Measurements from ENCODE around the gene RIC8A. TPM values are rescaled to one million over a fixed set of nuclear protein-coding genes. Genes with fewer than 3 reads are reported as not detected.
"Not testable (repeated sequence)": the region's sequence is repeated elsewhere in the genome, so short reads cannot be mapped to it uniquely, and the experiment has no call there.

The RIC8A gene
- total RNA-seq, 2 experiments from 2014 or later, result 100 to 104 TPM

DNA sequence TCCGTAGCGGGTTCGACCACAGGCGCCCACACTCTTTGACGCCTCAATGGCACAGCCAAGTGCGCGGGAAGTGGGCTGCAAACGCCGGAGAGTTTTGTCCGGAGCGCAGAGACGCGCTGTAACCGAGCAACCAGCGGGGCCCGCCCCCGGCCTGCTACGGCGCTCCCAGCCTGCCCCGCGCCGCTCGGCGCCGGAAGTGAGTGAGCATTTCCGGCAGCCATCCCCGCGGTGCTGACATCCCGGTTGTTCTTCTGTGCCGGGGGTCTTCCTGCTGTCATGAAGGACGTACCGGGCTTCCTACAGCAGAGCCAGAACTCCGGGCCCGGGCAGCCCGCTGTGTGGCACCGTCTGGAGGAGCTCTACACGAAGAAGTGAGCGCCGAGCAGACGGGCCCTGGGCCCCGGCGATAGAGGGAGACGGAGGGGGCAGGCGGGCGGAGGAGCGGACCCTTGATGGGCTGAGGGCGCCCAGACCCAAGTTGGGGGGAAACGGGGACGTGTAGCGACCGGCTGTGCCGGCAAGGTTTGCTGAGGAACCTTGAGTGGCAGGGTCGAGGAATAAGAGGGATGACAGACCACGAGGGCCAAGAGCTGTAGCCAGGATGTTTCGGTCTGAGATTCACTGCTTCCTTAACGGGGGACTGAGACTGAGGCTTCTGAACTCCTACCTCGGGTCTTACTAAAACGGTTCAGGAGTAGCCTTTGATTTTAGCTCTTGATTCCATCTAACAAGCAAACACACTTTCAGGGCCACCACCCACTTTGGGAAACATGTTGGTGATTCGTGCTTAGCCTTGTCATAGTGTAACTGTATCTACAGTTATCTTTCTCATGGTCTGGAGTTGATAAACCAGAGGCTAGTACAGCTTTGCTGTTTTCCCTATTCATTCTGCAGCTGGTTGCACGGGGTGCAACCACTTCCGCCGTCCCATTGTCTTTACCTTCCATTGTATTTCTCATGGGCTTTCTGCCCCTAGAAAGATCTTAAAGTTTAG is 29.6 kb downstream of the RIC8A start, which contains the start of gene PSMD13:
Gene PSMD13, plus strand, starts transcription at position 203 of the 994 bp plus-strand sequence. Its CDS starts 74 bp downstream, at position 277.
- ChIA-PET POLR2A (interaction anchor here (0.6 to 3.0 kb wide), 11 partner anchors 25 to 299 kb away, joined by 3 to 32 read pairs (median 4); partner anchors contain the start of genes ANO9, BET1L and RIC8A), CTCF (interaction anchor here (0.6 to 4.1 kb wide), 12 partner anchors 13 to 119 kb away, joined by 3 to 30 read pairs (median 3); partner anchors contain the start of genes BET1L and RIC8A)
- Mint-ChIP-seq H3K4me3 (peak within 1 kb of the TSS; percentile 97), H3K36me3 (peaks cover 27% of the 10 kb centered on the region), H3K27ac (peak within 1 kb of the TSS; percentile 94), H3K9me3 (no peaks in the 10 kb centered on the region), H3K27me3 (no peaks in the 10 kb centered on the region), H3K4me1 (ENCODE audit: low read depth) (peaks cover 49% of the 10 kb centered on the region)
- intact Hi-C loops (cut with micrococcal nuclease), result loop anchor here (1.0 to 5.0 kb wide), 6 partner anchors 30 to 170 kb away; partner anchors contain the start of genes BET1L, IFITM1, PGGHG and RIC8A
- peak; percentile 93 for DNase-seq

DNA sequence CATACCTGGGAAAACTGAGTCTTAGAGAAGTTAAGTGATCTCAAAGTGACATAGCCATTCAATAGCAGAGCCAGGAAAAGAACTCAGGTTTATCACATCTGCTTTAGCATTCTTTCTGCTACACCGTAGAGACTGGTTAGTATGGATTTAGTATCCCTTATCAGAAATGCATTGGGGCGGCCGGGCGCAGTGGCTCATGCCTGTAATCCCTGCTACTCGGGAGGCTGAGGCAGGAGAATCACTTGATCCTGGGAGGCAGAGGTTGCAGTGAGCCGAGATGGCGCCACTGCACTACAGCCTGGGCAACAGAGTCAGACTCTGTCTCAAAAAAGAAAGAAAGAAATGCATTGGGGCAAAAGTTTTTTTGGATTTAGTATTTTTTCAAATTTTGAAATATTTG is 30.8 kb downstream of the RIC8A start:
- CTCF ChIA-PET, result interaction anchor here (0.6 to 4.1 kb wide), 7 partner anchors 12 to 91 kb away, joined by 3 to 30 read pairs (median 7); partner anchors contain the start of gene IFITM2
- peak; percentile 5 for DNase-seq
- peak overlapping the region; percentile 97 for H3K4me3 Mint-ChIP-seq
- peaks cover 57% of the 10 kb centered on the region for H3K4me1 Mint-ChIP-seq (ENCODE audit: low read depth)
- intact Hi-C loops (cut with micrococcal nuclease), result loop anchor here (5.0 kb wide), 1 partner anchor 49 kb away; the partner anchor contains the start of gene PGGHG
- peak overlapping the region; percentile 55 for H3K27ac Mint-ChIP-seq
- POLR2A ChIA-PET, result interaction anchor here (3.0 kb wide), 1 partner anchor 31 kb away, joined by 32 read pairs; the partner anchor contains the start of genes BET1L and RIC8A
- peaks cover 37% of the 10 kb centered on the region for H3K36me3 Mint-ChIP-seq
- not testable (repeated sequence) for H3K9me3 Mint-ChIP-seq, H3K27me3 Mint-ChIP-seq

DNA sequence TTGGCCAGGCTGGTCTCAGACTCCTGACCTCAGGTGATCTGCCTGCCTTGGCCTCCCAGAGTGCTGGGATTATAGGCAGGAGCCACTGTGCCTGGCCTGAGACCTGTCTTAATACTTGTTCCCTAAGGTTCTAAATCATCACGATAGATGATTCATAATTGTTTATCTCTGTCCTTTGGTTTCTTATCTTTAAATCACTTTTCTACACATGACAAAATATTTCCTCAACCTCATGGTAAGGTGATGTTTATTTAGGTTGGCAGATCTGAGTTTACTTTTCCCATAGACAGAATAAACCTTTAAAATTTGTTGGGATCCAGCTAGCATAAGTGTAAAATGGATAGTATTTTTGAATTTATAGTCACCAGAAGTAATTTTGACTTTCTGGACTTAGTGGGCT is 32.8 kb downstream of the RIC8A start:
- peaks cover 49% of the 10 kb centered on the region for H3K36me3 Mint-ChIP-seq
- H3K27ac Mint-ChIP-seq, result peak overlapping the region; percentile 64
- H3K27me3 Mint-ChIP-seq, result no peaks in the 10 kb centered on the region
- ChIA-PET CTCF (interaction anchor here (1.2 to 3.5 kb wide), 3 partner anchors 10 to 66 kb away, joined by 4 to 23 read pairs (median 9); partner anchors contain the start of gene IFITM2), POLR2A (interaction anchor here (1.2 kb wide), 1 partner anchor 12 kb away, joined by 4 read pairs; no protein-coding TSS in a partner anchor)
- H3K9me3 Mint-ChIP-seq, result no peaks in the 10 kb centered on the region
- DNase-seq, result peak; percentile 8
- intact Hi-C loops (cut with micrococcal nuclease), result no loop called here
- no peak overlapping the region for H3K4me3 Mint-ChIP-seq
- peaks cover 59% of the 10 kb centered on the region for H3K4me1 Mint-ChIP-seq (ENCODE audit: low read depth)

DNA sequence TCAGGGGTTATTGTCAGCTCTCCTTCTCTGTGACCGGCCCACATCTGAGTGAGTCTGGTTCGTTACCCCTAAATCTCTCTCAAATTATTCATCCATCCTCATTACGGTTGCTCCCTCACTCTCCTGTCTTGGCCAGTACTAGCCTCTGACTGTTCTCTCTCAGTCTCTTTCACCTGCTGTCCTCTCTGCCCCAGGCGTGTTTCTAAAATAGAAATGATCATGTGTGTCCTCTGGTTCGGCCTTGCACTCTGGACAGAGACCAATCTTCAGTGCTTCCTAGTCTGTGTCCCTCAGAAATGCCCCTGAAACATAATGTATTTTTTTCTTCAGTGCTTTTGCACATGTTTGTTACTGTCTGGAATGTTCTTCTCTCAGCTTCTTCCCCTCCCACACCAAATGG is 34.1 kb downstream of the RIC8A start:
- DNase-seq, result no peak
- H3K36me3 Mint-ChIP-seq, result peaks cover 59% of the 10 kb centered on the region
- H3K4me3 Mint-ChIP-seq, result no peak overlapping the region
- no peaks in the 10 kb centered on the region for H3K9me3 Mint-ChIP-seq
- H3K4me1 Mint-ChIP-seq (ENCODE audit: low read depth), result peaks cover 54% of the 10 kb centered on the region
- intact Hi-C loops (cut with micrococcal nuclease), result no loop called here
- no peaks in the 10 kb centered on the region for H3K27me3 Mint-ChIP-seq
- CTCF ChIA-PET, result interaction anchor here (0.6 to 3.5 kb wide), 2 partner anchors 9 to 64 kb away, joined by 3 to 23 read pairs; no protein-coding TSS in a partner anchor
- POLR2A ChIA-PET, result no interaction called here
- H3K27ac Mint-ChIP-seq, result peak overlapping the region; percentile 47

DNA sequence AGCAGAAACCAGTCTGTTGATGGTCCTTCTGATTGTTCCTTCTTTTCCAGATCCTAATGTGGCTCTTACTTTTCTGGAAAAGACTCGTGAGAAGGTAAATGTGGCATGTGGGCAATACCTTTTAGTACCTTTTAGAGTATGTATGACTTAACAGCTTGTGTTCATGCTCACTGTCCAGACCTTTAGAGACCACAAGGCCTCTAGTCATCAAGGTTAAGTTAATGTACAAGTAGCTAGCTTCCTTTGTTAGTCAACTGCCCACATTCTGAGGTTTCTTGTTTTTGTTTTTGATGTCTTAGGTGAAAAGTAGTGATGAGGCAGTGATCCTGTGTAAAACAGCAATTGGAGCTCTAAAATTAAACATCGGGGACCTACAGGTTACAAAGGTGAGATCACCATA is 36.9 kb downstream of the RIC8A start:
- Mint-ChIP-seq H3K27me3 (no peaks in the 10 kb centered on the region), H3K27ac (no peak overlapping the region), H3K4me3 (no peak overlapping the region), H3K36me3 (peaks cover 77% of the 10 kb centered on the region), H3K9me3 (no peaks in the 10 kb centered on the region), H3K4me1 (ENCODE audit: low read depth) (peaks cover 48% of the 10 kb centered on the region)
- ChIA-PET POLR2A (no interaction called here), CTCF (interaction anchor here (0.6 to 0.7 kb wide), 2 partner anchors 13 to 61 kb away, joined by 3 read pairs; no protein-coding TSS in a partner anchor)
- intact Hi-C loops (cut with micrococcal nuclease), result no loop called here
- DNase-seq, result no peak

DNA sequence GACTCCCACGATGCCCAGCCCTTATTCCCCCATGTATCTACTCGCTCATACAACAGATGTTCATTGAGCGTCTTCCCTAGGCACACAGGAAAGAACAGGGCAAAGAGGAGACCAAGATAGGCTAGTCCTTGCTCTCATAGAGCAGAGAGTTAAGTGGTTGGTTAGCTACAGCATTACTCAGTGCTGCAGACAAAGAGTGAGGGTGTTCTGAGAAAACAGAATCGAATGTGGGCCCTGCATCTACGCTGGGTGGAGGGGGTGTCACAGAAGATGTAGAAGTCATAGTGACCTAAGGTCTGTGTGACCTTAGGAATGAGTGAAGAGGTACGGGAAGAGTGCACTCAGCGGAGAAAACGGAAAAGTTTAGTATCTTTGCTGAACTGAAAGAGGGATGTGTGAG is 41.6 kb downstream of the RIC8A start:
- ChIA-PET CTCF (interaction anchor here (1.4 to 3.5 kb wide), 7 partner anchors 13 to 199 kb away, joined by 3 to 30 read pairs (median 5); partner anchors contain the start of genes PSMD13 and SIRT3), POLR2A (interaction anchor here (1.0 kb wide), 1 partner anchor 20 kb away, joined by 3 read pairs; no protein-coding TSS in a partner anchor)
- no peak for DNase-seq
- Mint-ChIP-seq H3K36me3 (peaks cover 74% of the 10 kb centered on the region), H3K4me3 (no peak overlapping the region), H3K27me3 (no peaks in the 10 kb centered on the region), H3K4me1 (ENCODE audit: low read depth) (peaks cover 25% of the 10 kb centered on the region), H3K27ac (peak overlapping the region; percentile 35), H3K9me3 (no peaks in the 10 kb centered on the region)
- intact Hi-C loops (cut with micrococcal nuclease), result no loop called here

DNA sequence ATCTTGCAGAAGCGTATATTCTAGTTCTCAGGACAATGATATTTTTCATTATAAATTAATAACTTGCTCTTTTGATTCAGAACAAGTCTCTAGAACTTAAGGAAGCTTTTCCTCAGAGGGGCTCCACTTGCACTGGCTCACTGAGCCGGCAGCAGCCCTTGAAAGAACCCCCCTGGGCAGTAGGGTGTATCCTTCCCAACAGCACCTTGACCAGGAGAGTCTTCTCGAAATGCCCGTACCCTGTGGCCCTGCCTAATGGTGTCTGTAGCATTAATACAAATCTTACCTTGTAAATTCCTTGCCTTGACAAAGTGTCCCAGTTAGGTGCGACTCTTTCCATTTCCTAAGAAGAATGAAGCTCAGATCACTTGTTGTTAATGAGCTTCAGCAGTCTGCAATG is 42.8 kb downstream of the RIC8A start:
- intact Hi-C loops (cut with micrococcal nuclease), result loop anchor here (5.0 kb wide), 2 partner anchors 57 to 107 kb away; partner anchors contain the start of gene IFITM2
- ChIA-PET CTCF (interaction anchor here (0.6 to 3.5 kb wide), 32 partner anchors 9 to 206 kb away, joined by 3 to 57 read pairs (median 5); partner anchors contain the start of genes BET1L, NLRP6, PGGHG and PSMD13), POLR2A (interaction anchor here (1.0 to 1.2 kb wide), 2 partner anchors 43 to 105 kb away, joined by 3 to 4 read pairs; partner anchors contain the start of genes BET1L and RIC8A)
- Mint-ChIP-seq H3K27ac (peak overlapping the region; percentile 64), H3K4me3 (no peak overlapping the region), H3K36me3 (peaks cover 68% of the 10 kb centered on the region), H3K4me1 (ENCODE audit: low read depth) (peaks cover 21% of the 10 kb centered on the region), H3K27me3 (no peaks in the 10 kb centered on the region), H3K9me3 (no peaks in the 10 kb centered on the region)
- DNase-seq, result no peak

DNA sequence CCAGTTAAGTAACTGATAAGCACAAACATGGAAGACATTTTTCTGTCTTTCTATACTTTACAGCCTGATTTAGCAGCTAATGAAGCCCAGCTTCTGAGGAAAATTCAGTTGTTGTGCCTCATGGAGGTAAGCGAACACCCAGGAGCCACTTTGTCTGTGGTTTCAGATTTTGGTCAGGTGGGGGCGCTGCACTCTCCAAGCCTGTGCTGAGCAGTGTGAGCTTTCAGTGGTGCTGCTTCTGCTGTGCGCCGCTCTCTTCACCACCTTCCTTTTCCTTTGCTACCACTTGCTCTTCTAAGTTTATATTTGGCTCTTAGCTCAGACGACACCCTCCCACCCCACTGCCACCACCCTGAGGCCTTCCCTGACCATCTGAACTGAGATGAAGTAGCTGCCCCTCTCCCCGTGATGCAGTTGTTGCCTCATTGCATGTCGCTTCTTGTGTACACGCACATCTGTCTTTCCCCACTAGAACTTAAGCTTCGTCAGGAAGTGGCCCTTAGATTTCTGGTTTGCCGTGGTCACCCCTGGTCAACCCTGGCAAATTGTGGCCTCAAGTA is 43.3 kb downstream of the RIC8A start:
- H3K27me3 Mint-ChIP-seq, result no peaks in the 10 kb centered on the region
- CTCF ChIA-PET, result interaction anchor here (0.6 to 3.5 kb wide), 35 partner anchors 9 to 268 kb away, joined by 3 to 57 read pairs (median 5); partner anchors contain the start of genes BET1L, IFITM2, NLRP6 and PGGHG
- POLR2A ChIA-PET, result interaction anchor here (1.2 kb wide), 1 partner anchor 43 kb away, joined by 4 read pairs; the partner anchor contains the start of genes BET1L and RIC8A
- H3K4me1 Mint-ChIP-seq (ENCODE audit: low read depth), result peaks cover 21% of the 10 kb centered on the region
- peaks cover 63% of the 10 kb centered on the region for H3K36me3 Mint-ChIP-seq
- no peaks in the 10 kb centered on the region for H3K9me3 Mint-ChIP-seq
- no peak overlapping the region for H3K4me3 Mint-ChIP-seq
- peak overlapping the region; percentile 64 for H3K27ac Mint-ChIP-seq
- peak; percentile 89 for DNase-seq
- intact Hi-C loops (cut with micrococcal nuclease), result loop anchor here (5.0 kb wide), 2 partner anchors 56 to 106 kb away; partner anchors contain the start of gene IFITM2

DNA sequence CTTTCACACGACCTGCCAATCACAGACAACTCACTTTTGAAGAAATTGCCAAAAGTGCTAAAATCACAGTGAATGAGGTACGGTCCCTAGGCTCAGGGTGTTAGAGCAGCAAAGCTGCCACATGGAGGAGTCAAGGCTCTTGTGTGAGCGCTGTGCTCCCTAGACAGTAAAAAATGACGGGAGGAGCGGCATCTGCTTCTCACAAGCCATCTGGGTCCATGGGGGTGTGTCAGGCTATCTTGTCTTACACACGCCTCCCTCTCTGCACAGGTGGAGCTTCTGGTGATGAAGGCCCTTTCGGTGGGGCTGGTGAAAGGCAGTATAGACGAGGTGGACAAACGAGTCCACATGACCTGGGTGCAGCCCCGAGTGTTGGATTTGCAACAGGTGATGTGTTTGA is 44.0 kb downstream of the RIC8A start:
- H3K27ac Mint-ChIP-seq, result no peak overlapping the region
- peaks cover 57% of the 10 kb centered on the region for H3K36me3 Mint-ChIP-seq
- intact Hi-C loops (cut with micrococcal nuclease), result loop anchor here (5.0 kb wide), 2 partner anchors 56 to 106 kb away; partner anchors contain the start of gene IFITM2
- H3K4me3 Mint-ChIP-seq, result no peak overlapping the region
- peaks cover 21% of the 10 kb centered on the region for H3K4me1 Mint-ChIP-seq (ENCODE audit: low read depth)
- no peaks in the 10 kb centered on the region for H3K27me3 Mint-ChIP-seq
- DNase-seq, result no peak
- H3K9me3 Mint-ChIP-seq, result no peaks in the 10 kb centered on the region
- POLR2A ChIA-PET, result no interaction called here
- CTCF ChIA-PET, result interaction anchor here (0.8 to 3.5 kb wide), 24 partner anchors 8 to 268 kb away, joined by 3 to 57 read pairs (median 8); partner anchors contain the start of genes BET1L, IFITM2, NLRP6 and PGGHG

DNA sequence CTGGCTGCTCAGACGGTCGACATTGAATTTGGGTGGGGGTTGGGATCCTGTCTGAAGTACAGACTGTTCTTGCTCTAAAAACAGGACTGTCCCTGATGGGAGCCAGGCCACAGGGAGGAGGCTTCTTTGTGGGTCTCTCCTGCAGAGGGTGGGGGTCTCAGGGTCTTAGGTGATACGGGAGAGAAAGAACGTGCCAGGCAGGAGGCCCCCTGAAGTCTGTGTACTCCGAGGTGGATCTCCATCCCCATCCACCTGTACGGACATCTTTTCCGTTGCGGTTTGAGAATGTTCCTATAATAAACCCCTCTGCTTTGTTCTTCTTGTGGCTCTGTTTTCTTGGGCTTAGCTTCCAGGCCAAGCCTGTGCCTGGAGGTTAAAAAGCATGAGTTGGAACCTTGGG is 45.2 kb downstream of the RIC8A start:
- H3K27me3 Mint-ChIP-seq, result no peaks in the 10 kb centered on the region
- H3K9me3 Mint-ChIP-seq, result no peaks in the 10 kb centered on the region
- H3K36me3 Mint-ChIP-seq, result peaks cover 47% of the 10 kb centered on the region
- POLR2A ChIA-PET, result no interaction called here
- CTCF ChIA-PET, result interaction anchor here (1.7 to 3.5 kb wide), 4 partner anchors 29 to 266 kb away, joined by 3 to 57 read pairs (median 12); partner anchors contain the start of gene NLRP6
- H3K4me3 Mint-ChIP-seq, result no peak overlapping the region
- peaks cover 21% of the 10 kb centered on the region for H3K4me1 Mint-ChIP-seq (ENCODE audit: low read depth)
- no peak overlapping the region for H3K27ac Mint-ChIP-seq
- DNase-seq, result no peak
- intact Hi-C loops (cut with micrococcal nuclease), result loop anchor here (5.0 kb wide), 2 partner anchors 55 to 105 kb away; partner anchors contain the start of gene IFITM2

Data from activated CD4-positive, alpha-beta memory T cell treated with anti-CD3 and anti-CD28 coated beads for 36 hours (primary cell).